ENCODE measurements around the gene ENKUR. TPM values are rescaled to one million over a fixed set of nuclear protein-coding genes. Genes with fewer than 3 reads are reported as not detected.

ENKUR gene
- total RNA-seq, 1 donor from 2014 or later, result 6.5 TPM

DNA sequence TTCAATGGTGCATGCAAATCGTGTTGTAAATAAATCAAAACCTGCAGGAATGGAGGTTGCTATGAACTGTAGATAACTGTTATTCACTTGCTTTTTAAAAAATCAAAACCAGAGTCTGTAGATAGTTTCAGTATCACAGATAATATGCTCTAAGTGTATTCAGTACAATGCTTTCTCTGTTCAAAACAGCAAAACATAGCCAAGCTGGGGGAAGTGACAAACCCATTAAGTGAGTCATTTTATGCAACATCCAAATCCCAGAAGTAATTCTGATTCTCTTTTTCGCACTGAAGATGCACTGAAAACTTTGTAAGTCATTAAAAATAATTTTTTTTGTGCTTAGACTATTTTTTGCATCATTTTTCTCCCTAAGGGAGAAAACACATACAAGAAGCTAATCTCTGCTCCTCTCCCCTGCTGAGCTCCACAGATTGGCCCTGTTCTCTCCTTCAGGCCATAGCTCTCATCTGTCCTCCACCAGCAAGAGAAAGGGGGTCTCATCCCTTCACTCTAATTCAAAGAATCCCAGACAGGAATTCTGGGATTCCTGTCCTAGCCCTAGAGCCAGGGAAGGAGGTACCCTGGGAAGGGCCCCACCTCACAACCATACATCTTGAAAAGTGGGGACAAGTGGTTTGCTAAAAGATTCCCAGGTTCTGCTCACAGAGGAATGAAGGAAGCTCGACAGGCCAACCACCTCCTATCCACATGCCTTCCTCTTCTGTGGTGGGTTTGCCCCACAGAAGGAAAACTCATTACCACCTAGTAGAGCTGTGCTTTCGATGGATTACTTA, 68.5 kb downstream of the ENKUR start:
- Histone ChIP-seq H3K4me1 (peaks cover 6% of the 10 kb centered on the region), H3K36me3 (no peaks in the 10 kb centered on the region), H3K4me3 (no peak overlapping the region), H3K27ac (no peak overlapping the region), H3K27me3 (ENCODE audit: low read depth) (no peaks in the 10 kb centered on the region), H3K9me3 (no peaks in the 10 kb centered on the region)
- ATAC-seq (no peak), DNase-seq (no peak)
- intact Hi-C loops (cut with DNase I), result no loop called here
- TF ChIP-seq CTCF (IDR thresholded peaks at IDR 0.05), result no peak

GRCh38 chr10:24944512-24945255, 71.3 kb downstream of the ENKUR start:
- Histone ChIP-seq H3K9me3 (no peaks in the 10 kb centered on the region), H3K27ac (no peak overlapping the region), H3K4me1 (no peaks in the 10 kb centered on the region), H3K36me3 (no peaks in the 10 kb centered on the region), H3K4me3 (no peak overlapping the region), H3K27me3 (ENCODE audit: low read depth) (no peaks in the 10 kb centered on the region)
- DNase-seq (no peak), ATAC-seq (no peak)
- intact Hi-C loops (cut with DNase I), result no loop called here
- no peak for TF ChIP-seq CTCF (IDR thresholded peaks at IDR 0.05)

- H3K36me3 ChIP-seq, result no peaks in the 10 kb centered on the region
- ATAC-seq, result no peak
These were observed 77.4 kb downstream of the ENKUR start for GRCh38 chr10:24938525-24938924.

DNA sequence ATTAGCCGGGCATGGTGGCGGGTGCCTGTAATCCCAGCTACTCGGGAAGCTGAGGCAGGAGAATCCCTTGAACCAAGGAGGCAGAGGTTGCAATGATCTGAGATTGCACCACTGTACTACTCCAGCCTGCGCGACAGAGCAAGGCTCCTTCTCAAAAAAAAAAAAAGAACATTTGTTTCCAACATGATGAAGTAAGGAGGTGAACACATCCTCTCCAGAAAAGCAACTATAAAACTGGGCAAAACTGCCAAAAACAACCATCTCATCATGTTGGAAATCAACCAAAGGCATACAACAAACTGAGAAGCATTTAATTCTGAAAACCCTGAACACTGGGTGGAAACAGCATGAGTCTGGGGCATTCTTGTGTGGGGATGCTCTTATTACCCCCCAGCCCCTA, 77.9 kb downstream of the ENKUR start:
- no peaks in the 10 kb centered on the region for H3K9me3 ChIP-seq
- no peak for ATAC-seq
- H3K4me3 ChIP-seq, result no peak overlapping the region
- H3K27ac ChIP-seq, result no peak overlapping the region
- H3K36me3 ChIP-seq, result no peaks in the 10 kb centered on the region
- no peak for TF ChIP-seq CTCF (IDR thresholded peaks at IDR 0.05)
- DNase-seq, result no peak
- no peaks in the 10 kb centered on the region for H3K27me3 ChIP-seq (ENCODE audit: low read depth)
- H3K4me1 ChIP-seq, result no peaks in the 10 kb centered on the region
- intact Hi-C loops (cut with DNase I), result no loop called here

More at GRCh38 chr10:24938525-24938924, 77.4 kb downstream of the ENKUR start:
- no peak for TF ChIP-seq CTCF (IDR thresholded peaks at IDR 0.05)
- Histone ChIP-seq H3K4me1 (no peaks in the 10 kb centered on the region), H3K4me3 (no peak overlapping the region), H3K9me3 (no peaks in the 10 kb centered on the region), H3K27me3 (ENCODE audit: low read depth) (no peaks in the 10 kb centered on the region), H3K27ac (no peak overlapping the region)
- intact Hi-C loops (cut with DNase I), result no loop called here
- DNase-seq, result no peak

DNA sequence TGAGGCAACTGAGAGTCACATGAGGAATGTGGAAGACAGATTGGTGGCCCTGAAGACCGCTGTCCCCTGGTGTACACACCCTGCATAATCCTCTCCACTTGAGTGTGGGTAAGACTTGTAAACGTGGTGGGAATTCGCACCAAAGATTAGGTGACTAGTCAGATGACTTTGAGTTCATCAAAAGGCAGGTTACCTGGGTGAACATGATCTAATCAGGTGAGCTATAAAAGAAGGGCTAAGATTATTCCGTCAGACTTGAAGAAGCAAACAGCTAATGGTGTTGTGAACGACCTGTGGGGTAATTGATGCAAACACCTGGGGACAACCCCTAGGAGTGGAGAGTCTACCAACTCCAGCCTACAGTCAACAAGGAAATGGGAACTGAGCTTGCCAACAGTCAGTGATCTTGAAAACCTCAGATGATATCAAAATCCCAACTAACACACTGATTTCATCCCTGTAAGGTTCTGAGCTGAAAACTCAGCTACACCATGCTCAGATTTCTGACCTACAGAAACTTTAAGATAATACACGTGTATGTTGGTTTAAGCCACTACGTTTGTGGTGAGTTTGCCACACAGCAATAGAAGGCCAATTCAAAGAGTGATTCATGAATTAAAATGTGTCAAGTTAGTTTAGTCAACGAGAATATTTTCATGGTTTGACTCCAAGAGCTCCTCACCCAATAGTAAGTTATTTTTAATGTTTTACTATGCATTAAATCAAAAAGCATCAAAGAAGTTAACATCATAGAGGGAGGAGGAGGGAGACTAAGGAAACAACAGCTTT, 80.3 kb downstream of the ENKUR start:
- H3K9me3 ChIP-seq, result no peaks in the 10 kb centered on the region
- H3K4me1 ChIP-seq, result no peaks in the 10 kb centered on the region
- intact Hi-C loops (cut with DNase I), result no loop called here
- no peak overlapping the region for H3K4me3 ChIP-seq
- DNase-seq, result no peak
- no peak overlapping the region for H3K27ac ChIP-seq
- no peaks in the 10 kb centered on the region for H3K36me3 ChIP-seq
- TF ChIP-seq CTCF (IDR thresholded peaks at IDR 0.05), result no peak
- H3K27me3 ChIP-seq (ENCODE audit: low read depth), result no peaks in the 10 kb centered on the region
- no peak for ATAC-seq
